Cardiac muscle cell (in vitro differentiated cells and primary cell): ENCODE results near the gene OSBPL9. TPM values are rescaled to one million over a fixed set of nuclear protein-coding genes. Genes with fewer than 3 reads are reported as not detected.
A peak's percentile ranks its signal among the peaks of the same experiment; 100 is the strongest.

Source experiments
- DNase-seq, 2 donors: peaks; one replicate each; pipeline versions ENCODE4 v3.0.0 to v3.0.0-alpha.2; 2010 to 2017; ENCODE audit warnings: low read depth in 1 of 2, low spot score in 1 of 2
- H3K27ac ChIP-seq: fragments of 200-600 bp; sonication (generic); 2 replicates; pipeline ENCODE4 v1.5.1; 2016
- H3K27me3 ChIP-seq: fragments of 200-600 bp; sonication (generic); 2 replicates; pipeline ENCODE4 v1.6.0; 2016; ENCODE audit warnings: control low read depth
- H3K36me3 ChIP-seq: fragments of 200-600 bp; sonication (generic); 2 replicates; pipeline ENCODE4 v1.5.1; 2016; ENCODE audit warnings: control low read depth
- H3K4me1 ChIP-seq: fragments of 200-600 bp; sonication (generic); 2 replicates; pipeline ENCODE4 v1.8.1; 2017; ENCODE audit warnings: low read depth, mild to moderate bottlenecking, mixed run types
- H3K4me3 ChIP-seq: fragments of 200-600 bp; sonication (generic); 2 replicates; pipeline ENCODE4 v1.5.1; 2016; ENCODE audit warnings: mild to moderate bottlenecking
- H3K9me3 ChIP-seq: fragments of 200-600 bp; sonication (generic); 2 replicates; pipeline ENCODE4 v1.5.1; 2017; ENCODE audit warnings: low read depth, mild to moderate bottlenecking, control low read depth
- CTCF ChIP-seq: IDR thresholded peaks from 2 replicates; pipeline ENCODE4 v1.5.1; 2012; ENCODE audit warnings: low read depth, mild to moderate bottlenecking, low read length
- polyA plus RNA-seq: library from polyadenylated mRNA; unstranded; fragments of >200 nt; fragmentation: Nextera tagmentation; extraction: Ambion mirVana; gene quantifications from 2 replicates; pipeline ENCODE4 v1.2.1, GENCODE V29; 2016
- total RNA-seq: library from RNA; depleted of rRNA; stranded (reverse); fragments of >200 nt; gene quantifications from 2 replicates; pipeline ENCODE4 v1.2.3, GENCODE V29; 2016

OSBPL9 gene
- total and polyA plus RNA-seq, 2 experiments from 2014 or later = 103 to 104 TPM

GRCh38 chr1:51660580-51660979, 43.7 kb downstream of the OSBPL9 start:
- no peaks in the 10 kb centered on the region for H3K27me3 ChIP-seq
- peaks cover 21% of the 10 kb centered on the region for H3K4me1 ChIP-seq
- DNase-seq = no peak
- no peaks in the 10 kb centered on the region for H3K36me3 ChIP-seq
- no peak overlapping the region for H3K4me3 ChIP-seq
- TF ChIP-seq CTCF = no peak
- no peaks in the 10 kb centered on the region for H3K9me3 ChIP-seq
- peak overlapping the region; percentile 83 for H3K27ac ChIP-seq

GRCh38 chr1:51661081-51661518, 44.2 kb downstream of the OSBPL9 start:
- H3K27ac ChIP-seq = peak overlapping the region; percentile 83
- no peaks in the 10 kb centered on the region for H3K36me3 ChIP-seq
- H3K4me3 ChIP-seq = no peak overlapping the region
- H3K9me3 ChIP-seq = no peaks in the 10 kb centered on the region
- no peak for TF ChIP-seq CTCF
- peaks cover 21% of the 10 kb centered on the region for H3K4me1 ChIP-seq
- H3K27me3 ChIP-seq = no peaks in the 10 kb centered on the region
- DNase-seq = peak; percentile 22 to 95

- Histone ChIP-seq H3K27ac (no peak overlapping the region), H3K4me1 (peaks cover 32% of the 10 kb centered on the region), H3K4me3 (no peak overlapping the region), H3K9me3 (no peaks in the 10 kb centered on the region), H3K27me3 (no peaks in the 10 kb centered on the region), H3K36me3 (no peaks in the 10 kb centered on the region)
- no peak for DNase-seq
- no peak for TF ChIP-seq CTCF
Measured at GRCh38 chr1:51663105-51663504, 46.2 kb downstream of the OSBPL9 start.

- Histone ChIP-seq H3K36me3 (no peaks in the 10 kb centered on the region), H3K27ac (no peak overlapping the region)
- DNase-seq = no peak
Measured at GRCh38 chr1:51663721-51664120, 46.8 kb downstream of the OSBPL9 start.

GRCh38 chr1:51664421-51665240, 47.7 kb downstream of the OSBPL9 start:
- Histone ChIP-seq H3K4me3 (no peak overlapping the region), H3K27ac (peak overlapping the region; percentile 53), H3K4me1 (peaks cover 43% of the 10 kb centered on the region)

More at GRCh38 chr1:51663721-51664120, 46.8 kb downstream of the OSBPL9 start:
- no peak for TF ChIP-seq CTCF
- Histone ChIP-seq H3K27me3 (no peaks in the 10 kb centered on the region), H3K4me1 (peaks cover 34% of the 10 kb centered on the region), H3K4me3 (no peak overlapping the region), H3K9me3 (no peaks in the 10 kb centered on the region)

More at GRCh38 chr1:51664421-51665240, 47.7 kb downstream of the OSBPL9 start:
- no peak for TF ChIP-seq CTCF
- Histone ChIP-seq H3K9me3 (no peaks in the 10 kb centered on the region), H3K27me3 (no peaks in the 10 kb centered on the region), H3K36me3 (no peaks in the 10 kb centered on the region)
- peak; percentile 50 to 51 for DNase-seq
